Activated naive CD8-positive, alpha-beta T cell treated with anti-CD3 and anti-CD28 coated beads, Interleukin-2, amount 10 ng/mL, durations not matched to agents 7 days and 5 days (primary cell): ENCODE data around the gene ANKRD11. TPM values are rescaled to one million over a fixed set of nuclear protein-coding genes. Genes with fewer than 3 reads are reported as not detected.
A peak's percentile ranks its signal among the peaks of the same experiment; 100 is the strongest.

Source experiments
- ATAC-seq: fragments of 150-1000 bp; cut with Tn5 transposase; one replicate; pipeline ENCODE4 v1.10.0; 2021; ENCODE audit warnings: low read depth, moderate library complexity
- POLR2A ChIA-PET: fragments of 350-600 bp; sonication (Branson Sonifier 250); formaldehyde crosslinking; loops from one replicate; lab custom pipeline; 2021; ENCODE audit warnings: antibody characterized with exemption; lab: Charles Lee
- DNase-seq: peaks from one replicate; pipeline ENCODE4 v3.0.0; 2021
- H3K27ac Mint-ChIP-seq: one replicate; pipeline ENCODE4 v1.8.0; 2022; ENCODE audit warnings: mild to moderate bottlenecking, mixed read lengths
- H3K27me3 Mint-ChIP-seq: one replicate; pipeline ENCODE4 v1.8.0; 2022; ENCODE audit warnings: mild to moderate bottlenecking, moderate library complexity, mixed read lengths
- H3K36me3 Mint-ChIP-seq: one replicate; pipeline ENCODE4 v1.8.0; 2021; ENCODE audit warnings: mild to moderate bottlenecking, mixed read lengths
- H3K4me1 Mint-ChIP-seq: one replicate; pipeline ENCODE4 v1.8.0; 2021; ENCODE audit warnings: mixed read lengths
- H3K4me3 Mint-ChIP-seq: one replicate; pipeline ENCODE4 v1.8.0; 2022; ENCODE audit warnings: mild to moderate bottlenecking, moderate library complexity, mixed read lengths
- H3K9me3 Mint-ChIP-seq: one replicate; pipeline ENCODE4 v1.8.0; 2021; ENCODE audit warnings: mixed read lengths
- total RNA-seq, 2 experiments: library from RNA; stranded (reverse); gene quantifications; one replicate each; pipeline ENCODE4 v1.2.3, GENCODE V29; 2021

Gene ANKRD11
- 100 to 1,000 TPM; 213 to 217 TPM for total RNA-seq

DNA sequence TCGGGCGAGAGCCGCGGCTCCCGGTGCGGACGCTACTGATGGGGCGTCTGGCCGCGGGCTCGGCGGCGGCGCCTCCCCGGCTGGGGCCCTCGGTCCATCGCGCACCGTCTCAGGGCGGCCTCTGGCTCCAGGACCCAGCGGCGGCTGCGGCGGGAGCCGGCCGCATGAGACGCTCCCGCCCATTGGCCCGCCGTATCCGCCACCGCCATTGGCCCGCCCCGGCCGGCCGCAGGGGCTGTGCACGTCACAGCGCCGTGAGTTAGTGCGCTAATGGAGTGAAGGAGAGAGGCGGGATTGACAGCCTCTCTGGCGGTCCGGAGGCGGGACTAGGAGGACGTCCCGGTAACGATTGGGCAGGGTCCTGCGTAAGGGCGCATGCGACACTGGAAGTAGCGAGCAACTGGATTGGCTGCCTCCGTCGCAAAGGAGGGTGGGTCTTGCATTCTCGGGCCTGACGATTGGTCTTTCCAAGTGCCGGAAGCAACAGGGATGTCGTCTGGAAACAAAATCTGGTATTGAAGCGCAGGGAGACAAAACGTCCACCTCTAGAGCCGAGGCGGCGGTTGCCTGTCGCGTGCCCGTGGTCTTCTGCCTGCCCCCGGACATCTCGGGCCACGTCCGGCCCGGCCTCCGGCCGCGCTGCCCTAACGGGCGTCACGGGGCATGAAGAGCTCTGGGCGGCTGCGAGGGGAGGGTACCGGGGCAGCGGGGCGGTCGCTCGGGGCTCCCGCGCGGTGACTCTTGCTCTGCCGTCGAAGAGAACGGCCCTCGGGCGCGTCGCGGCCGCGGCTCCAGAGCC, at the start of gene ANKRD11:
TSS of gene ANKRD11 (minus strand) at position 123 of the 799 bp plus-strand sequence. CDS start 173,542 bp downstream, outside the sequence.
- H3K9me3 Mint-ChIP-seq = no peaks in the 10 kb centered on the region
- peak within 1 kb of the TSS; percentile 95 for H3K27ac Mint-ChIP-seq
- peak within 1 kb of the TSS; percentile 92 for H3K4me3 Mint-ChIP-seq
- DNase-seq (peak; percentile 99), ATAC-seq (peak; percentile 92)
- no peaks in the 10 kb centered on the region for H3K27me3 Mint-ChIP-seq
- peaks cover 14% of the 10 kb centered on the region for H3K36me3 Mint-ChIP-seq
- H3K4me1 Mint-ChIP-seq = peaks cover 40% of the 10 kb centered on the region
- POLR2A ChIA-PET = interaction anchor here (0.7 to 5.9 kb wide), 7 partner anchors 9 to 175 kb away, joined by 3 to 88 read pairs (median 6); partner anchors contain the start of gene SPG7

DNA sequence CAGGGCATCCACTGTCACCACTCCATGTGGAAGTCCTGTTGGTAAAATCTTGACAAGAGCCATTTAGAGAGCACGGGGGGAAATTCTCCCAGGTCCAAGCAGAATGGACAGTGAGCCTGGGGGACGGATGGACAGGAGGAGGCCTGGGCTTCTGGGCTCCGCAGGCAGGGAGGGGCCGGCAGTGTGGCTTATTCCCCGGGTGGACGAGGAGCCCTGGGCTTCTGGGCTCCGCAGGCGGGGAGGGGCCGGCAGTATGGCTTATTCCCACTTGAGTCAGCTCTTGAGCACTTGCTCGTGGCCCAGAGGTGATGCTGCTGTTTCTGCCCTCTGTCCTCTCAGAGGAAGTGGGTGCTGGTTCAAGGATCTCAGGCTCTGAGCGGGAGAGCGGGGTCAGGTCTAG, 47.9 kb upstream of the ANKRD11 start:
- POLR2A ChIA-PET = no interaction called here
- peaks cover 18% of the 10 kb centered on the region for H3K36me3 Mint-ChIP-seq
- H3K27me3 Mint-ChIP-seq = no peaks in the 10 kb centered on the region

GRCh38 chr16:89537549-89537925, 47.2 kb upstream of the ANKRD11 start:
- Mint-ChIP-seq H3K27ac (no peak overlapping the region), H3K27me3 (no peaks in the 10 kb centered on the region), H3K9me3 (no peaks in the 10 kb centered on the region), H3K36me3 (peaks cover 16% of the 10 kb centered on the region), H3K4me1 (peaks cover 16% of the 10 kb centered on the region), H3K4me3 (no peak overlapping the region)
- POLR2A ChIA-PET = no interaction called here
- ATAC-seq = no peak
- no peak for DNase-seq

More for the DNA sequence above, 47.9 kb upstream of the ANKRD11 start:
- DNase-seq (no peak), ATAC-seq (no peak)
- peaks cover 16% of the 10 kb centered on the region for H3K4me1 Mint-ChIP-seq
- no peak overlapping the region for H3K27ac Mint-ChIP-seq
- no peaks in the 10 kb centered on the region for H3K9me3 Mint-ChIP-seq
- no peak overlapping the region for H3K4me3 Mint-ChIP-seq

GRCh38 chr16:89536886-89537548, 46.7 kb upstream of the ANKRD11 start:
- Mint-ChIP-seq H3K36me3 (peaks cover 16% of the 10 kb centered on the region), H3K9me3 (no peaks in the 10 kb centered on the region), H3K4me3 (no peak overlapping the region), H3K27me3 (no peaks in the 10 kb centered on the region), H3K27ac (no peak overlapping the region), H3K4me1 (peaks cover 16% of the 10 kb centered on the region)
- DNase-seq = no peak
- no peak for ATAC-seq
- POLR2A ChIA-PET = no interaction called here

DNA sequence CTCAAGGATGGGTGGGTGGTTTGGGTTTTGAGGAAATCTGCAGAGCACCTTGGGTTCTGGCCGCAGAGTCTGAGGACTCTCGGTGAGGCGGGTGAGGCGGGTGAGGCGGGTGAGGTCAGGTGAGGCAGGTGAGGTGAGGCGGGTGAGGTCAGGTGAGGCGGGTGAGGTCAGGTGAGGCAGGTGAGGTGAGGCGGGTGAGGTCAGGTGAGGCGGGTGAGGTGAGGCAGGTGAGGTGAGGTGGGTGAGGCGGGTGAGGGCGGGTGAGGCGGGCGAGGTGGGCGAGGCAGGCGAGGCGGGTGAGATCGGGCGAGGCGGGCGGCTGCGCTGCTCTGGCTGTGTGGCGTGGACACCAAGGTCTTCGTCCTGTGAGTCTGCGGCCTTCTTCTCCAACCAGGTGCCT, 46.0 kb upstream of the ANKRD11 start:
- no peak for ATAC-seq
- peaks cover 16% of the 10 kb centered on the region for H3K4me1 Mint-ChIP-seq

GRCh38 chr16:89534252-89534756, 43.9 kb upstream of the ANKRD11 start:
- H3K4me1 Mint-ChIP-seq = peaks cover 16% of the 10 kb centered on the region
- H3K27ac Mint-ChIP-seq = peak overlapping the region; percentile 86
- H3K27me3 Mint-ChIP-seq = no peaks in the 10 kb centered on the region
- ATAC-seq = peak; percentile 92
- H3K9me3 Mint-ChIP-seq = no peaks in the 10 kb centered on the region
- H3K4me3 Mint-ChIP-seq = peak overlapping the region; percentile 57
- peaks cover 18% of the 10 kb centered on the region for H3K36me3 Mint-ChIP-seq
- no peak for DNase-seq
- POLR2A ChIA-PET = interaction anchor here (0.6 to 1.8 kb wide), 3 partner anchors 15 to 49 kb away, joined by 3 to 12 read pairs (median 5); no protein-coding TSS in a partner anchor

More for the DNA sequence above, 46.0 kb upstream of the ANKRD11 start:
- H3K9me3 Mint-ChIP-seq = no peaks in the 10 kb centered on the region
- peaks cover 16% of the 10 kb centered on the region for H3K36me3 Mint-ChIP-seq
- DNase-seq = no peak
- no peak overlapping the region for H3K27ac Mint-ChIP-seq
- H3K27me3 Mint-ChIP-seq = no peaks in the 10 kb centered on the region
- no peak overlapping the region for H3K4me3 Mint-ChIP-seq
- POLR2A ChIA-PET = no interaction called here

DNA sequence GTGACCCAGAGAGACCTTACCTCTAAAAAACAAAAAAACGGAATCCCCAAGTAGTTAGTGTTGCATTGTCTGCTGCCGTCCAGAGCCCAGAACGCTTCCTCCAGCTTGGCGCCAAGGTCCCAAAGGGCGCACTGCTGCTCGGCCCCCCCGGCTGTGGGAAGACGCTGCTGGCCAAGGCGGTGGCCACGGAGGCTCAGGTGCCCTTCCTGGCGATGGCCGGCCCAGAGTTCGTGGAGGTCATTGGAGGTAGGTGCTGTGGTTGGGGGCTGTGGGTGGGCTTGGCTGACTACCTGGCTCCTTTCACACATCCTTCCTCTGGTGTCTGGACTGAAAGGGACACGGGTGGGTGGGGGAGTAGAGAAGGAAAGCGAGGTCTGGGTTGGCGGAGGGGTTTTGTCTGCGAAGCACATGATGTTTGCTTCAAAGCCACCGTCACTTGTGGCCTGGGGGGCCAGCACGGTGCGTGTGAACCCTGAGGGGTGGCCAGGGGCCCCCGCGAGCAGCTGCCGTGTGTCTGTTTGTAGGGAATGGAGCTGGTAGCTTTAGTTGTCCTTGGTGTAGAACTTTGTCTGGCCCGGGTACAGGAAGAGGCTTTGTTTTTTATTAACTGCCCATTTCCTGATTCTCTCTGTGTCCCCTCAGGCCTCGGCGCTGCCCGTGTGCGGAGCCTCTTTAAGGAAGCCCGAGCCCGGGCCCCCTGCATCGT, 41.6 kb upstream of the ANKRD11 start:
- H3K4me3 Mint-ChIP-seq = no peak overlapping the region
- H3K27ac Mint-ChIP-seq = no peak overlapping the region
- H3K4me1 Mint-ChIP-seq = peaks cover 16% of the 10 kb centered on the region
- no peaks in the 10 kb centered on the region for H3K27me3 Mint-ChIP-seq
- peaks cover 27% of the 10 kb centered on the region for H3K36me3 Mint-ChIP-seq
- ATAC-seq (no peak), DNase-seq (no peak)
- POLR2A ChIA-PET = no interaction called here
- H3K9me3 Mint-ChIP-seq = no peaks in the 10 kb centered on the region

DNA sequence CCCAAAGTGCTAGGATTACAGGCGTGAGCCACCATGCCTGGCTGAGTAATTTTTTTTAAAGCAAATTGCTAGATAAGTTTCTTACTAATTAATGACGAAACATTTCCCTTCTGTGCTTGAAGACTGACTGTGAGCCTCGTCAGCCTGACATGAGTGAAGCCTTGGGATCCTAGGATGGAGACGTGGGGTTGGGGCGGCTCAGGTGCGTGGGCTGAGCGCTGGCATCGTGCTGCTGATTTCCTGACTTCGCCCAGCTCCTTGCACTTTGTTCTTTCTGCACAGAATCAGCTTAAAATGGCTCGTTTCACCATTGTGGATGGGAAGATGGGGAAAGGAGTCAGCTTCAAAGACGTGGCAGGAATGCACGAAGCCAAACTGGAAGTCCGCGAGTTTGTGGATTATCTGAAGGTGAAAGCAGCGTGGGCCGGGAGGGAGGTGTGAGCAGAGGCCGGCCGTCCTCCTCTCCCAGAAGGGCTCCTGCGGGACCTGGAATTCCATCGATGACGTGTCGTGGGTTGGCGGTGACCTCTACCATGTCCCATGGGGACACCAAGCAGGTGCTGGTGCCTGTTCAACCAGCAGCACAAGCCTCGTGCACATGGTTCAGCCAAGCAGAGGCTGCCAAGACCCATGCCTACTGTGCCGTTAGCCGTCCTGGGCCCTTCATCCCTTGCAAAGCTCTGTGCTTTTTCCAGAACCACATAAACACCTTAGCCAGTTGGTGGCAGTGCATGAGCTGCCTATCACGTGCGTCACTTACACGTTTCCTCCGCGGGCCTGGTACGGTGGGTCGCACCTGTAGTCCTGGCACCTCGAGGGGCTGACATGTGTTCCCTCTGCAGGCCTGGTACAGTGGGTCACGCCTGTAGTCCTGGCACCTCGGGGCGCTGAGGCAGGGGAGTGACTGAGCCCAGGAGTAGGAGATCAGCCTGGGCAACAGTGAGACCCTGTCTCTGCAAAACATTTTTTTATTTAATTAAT, 40.3 kb upstream of the ANKRD11 start:
- POLR2A ChIA-PET = no interaction called here
- Mint-ChIP-seq H3K36me3 (peaks cover 24% of the 10 kb centered on the region), H3K27ac (no peak overlapping the region), H3K4me3 (no peak overlapping the region), H3K9me3 (no peaks in the 10 kb centered on the region), H3K27me3 (no peaks in the 10 kb centered on the region), H3K4me1 (peaks cover 16% of the 10 kb centered on the region)
- ATAC-seq (no peak), DNase-seq (no peak)

- no peak overlapping the region for H3K27ac Mint-ChIP-seq
- no peak for ATAC-seq
- no peaks in the 10 kb centered on the region for H3K9me3 Mint-ChIP-seq
- POLR2A ChIA-PET = no interaction called here
- H3K27me3 Mint-ChIP-seq = no peaks in the 10 kb centered on the region
- H3K4me1 Mint-ChIP-seq = peaks cover 3% of the 10 kb centered on the region
- no peak for DNase-seq
- H3K4me3 Mint-ChIP-seq = no peak overlapping the region
- H3K36me3 Mint-ChIP-seq = peaks cover 20% of the 10 kb centered on the region
Measured at GRCh38 chr16:89529097-89529496, 38.7 kb upstream of the ANKRD11 start.

GRCh38 chr16:89525146-89525913, 35.0 kb upstream of the ANKRD11 start:
- no peaks in the 10 kb centered on the region for H3K27me3 Mint-ChIP-seq
- no peaks in the 10 kb centered on the region for H3K9me3 Mint-ChIP-seq
- no peaks in the 10 kb centered on the region for H3K4me1 Mint-ChIP-seq
- ATAC-seq = no peak
- no peak for DNase-seq
- peaks cover 16% of the 10 kb centered on the region for H3K36me3 Mint-ChIP-seq
- no peak overlapping the region for H3K27ac Mint-ChIP-seq
- no peak overlapping the region for H3K4me3 Mint-ChIP-seq
- POLR2A ChIA-PET = interaction anchor here (1.3 kb wide), 1 partner anchor 17 kb away, joined by 7 read pairs; the partner anchor contains the start of gene SPG7

DNA sequence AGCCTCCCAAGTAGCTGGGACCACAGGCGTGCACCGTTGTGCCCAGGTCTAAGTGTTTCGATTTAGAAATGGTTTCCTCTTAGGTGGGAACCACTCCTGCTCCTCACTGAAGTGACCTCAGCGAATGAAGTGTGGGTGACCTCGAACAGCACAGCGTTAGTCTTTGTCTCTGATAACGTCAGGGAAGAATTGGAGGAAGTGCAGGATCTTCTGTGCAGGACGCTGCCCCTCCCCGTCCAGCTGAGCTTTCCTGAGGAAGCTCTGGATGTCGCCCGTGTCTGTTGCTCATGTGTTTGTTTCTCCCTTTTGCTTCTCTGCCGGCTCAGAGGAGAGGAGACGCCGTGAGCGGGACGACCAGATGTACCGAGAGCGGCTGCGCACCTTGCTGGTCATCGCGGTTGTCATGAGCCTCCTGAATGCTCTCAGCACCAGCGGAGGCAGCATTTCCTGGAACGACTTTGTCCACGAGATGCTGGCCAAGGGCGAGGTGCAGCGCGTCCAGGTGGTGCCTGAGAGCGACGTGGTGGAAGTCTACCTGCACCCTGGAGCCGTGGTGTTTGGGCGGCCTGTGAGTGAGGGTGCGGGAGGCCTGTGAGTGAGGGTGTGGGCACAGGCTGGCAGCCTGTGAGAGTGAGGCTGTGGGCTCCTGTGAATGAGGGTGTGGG, 33.5 kb upstream of the ANKRD11 start:
- Mint-ChIP-seq H3K4me3 (no peak overlapping the region), H3K9me3 (no peaks in the 10 kb centered on the region), H3K36me3 (peaks cover 10% of the 10 kb centered on the region), H3K4me1 (no peaks in the 10 kb centered on the region), H3K27me3 (no peaks in the 10 kb centered on the region), H3K27ac (no peak overlapping the region)
- POLR2A ChIA-PET = no interaction called here
- ATAC-seq = no peak
- DNase-seq = no peak
